Esophagus muscularis mucosa (tissue), 4 donors: ENCODE data around the gene RELB. TPM values are rescaled to one million over a fixed set of nuclear protein-coding genes. Genes with fewer than 3 reads are reported as not detected.
A peak's percentile ranks its signal among the peaks of the same experiment; 100 is the strongest.

Source experiments
- DNase-seq: peaks from one replicate; pipeline ENCODE4 v3.0.0-alpha.2; 2017; ENCODE audit errors: extremely low spot score
- H3K27ac ChIP-seq, 4 donors: fragments of 200-600 bp; sonication (generic); replicated peaks in 1 of 4; 1 replicate in 3 of 4; 2 replicates in 1 of 4; pipeline ENCODE4 v1.5.1; 2016 to 2019; ENCODE audit warnings: mild to moderate bottlenecking in 1 of 4
- H3K27me3 ChIP-seq, 4 donors: fragments of 200-600 bp; sonication (generic); one replicate each; pipeline versions ENCODE4 v1.5.1 to v1.6.0; 2016 to 2019
- H3K36me3 ChIP-seq, 4 donors: fragments of 200-600 bp; sonication (generic); one replicate each; pipeline ENCODE4 v1.5.1; 2016 to 2019
- H3K4me1 ChIP-seq, 4 donors: fragments of 200-600 bp; sonication (generic); one replicate each; pipeline ENCODE4 v1.5.1; 2016 to 2019
- H3K4me3 ChIP-seq, 4 donors: fragments of 200-600 bp; sonication (generic); 1 replicate in 2 of 4; 2 replicates in 2 of 4; pipeline ENCODE4 v1.5.1; 2016 to 2019; ENCODE audit warnings: mild to moderate bottlenecking in 4 of 4, moderate library complexity in 1 of 4
- H3K9me3 ChIP-seq, 4 donors: fragments of 200-600 bp; sonication (generic); 1 replicate in 3 of 4; 2 replicates in 1 of 4; pipeline ENCODE4 v1.5.1; 2016 to 2019
- CTCF ChIP-seq, 3 experiments: fragments of 200-600 bp in 2 of 3; fragments of 450-650 bp in 1 of 3; sonication (generic) in 2 of 3; IDR thresholded peaks; one replicate each; pipeline ENCODE4 v1.5.1; 2017 to 2019; ENCODE audit warnings: antibody characterized with exemption in 3 of 3, mild to moderate bottlenecking in 2 of 3, moderate library complexity in 1 of 3
- EP300 ChIP-seq: sonication (generic); formaldehyde crosslinking; IDR thresholded peaks from one replicate; pipeline ENCODE4 v1.6.1; 2017; ENCODE audit warnings: antibody characterized with exemption
- POLR2A ChIP-seq: fragments of 450-650 bp; IDR thresholded peaks from one replicate; pipeline ENCODE4 v1.6.1; 2017; ENCODE audit warnings: antibody characterized with exemption, moderate library complexity, mild to moderate bottlenecking, low read depth
- POLR2AphosphoS5 ChIP-seq, 2 donors: sonication (generic); formaldehyde crosslinking; IDR thresholded peaks; one replicate each; pipeline ENCODE4 v1.6.1; 2017; ENCODE audit warnings: antibody characterized with exemption in 2 of 2
- WGBS: methylation state at CpG from one replicate; pipeline ENCODE4 v1.1.5; 2018; 5-methylcytosine and 5-hydroxymethylcytosine counted together
- intact Hi-C: fragments of 100-400 bp; cut with DNase I; formaldehyde crosslinking; loops from one replicate; pipeline ENCODE4 v1.15.1; 2023
- total RNA-seq, 4 donors: library from RNA; depleted of rRNA; stranded (reverse); fragments of >200 nt; gene quantifications; one replicate each; pipeline versions ENCODE4 v1.1.0 to v1.2.1, GENCODE V29; 2016

Gene RELB
- total RNA-seq, 4 donors from 2014 or later, result 5.8 to 15.9 (median 7.5) TPM

DNA sequence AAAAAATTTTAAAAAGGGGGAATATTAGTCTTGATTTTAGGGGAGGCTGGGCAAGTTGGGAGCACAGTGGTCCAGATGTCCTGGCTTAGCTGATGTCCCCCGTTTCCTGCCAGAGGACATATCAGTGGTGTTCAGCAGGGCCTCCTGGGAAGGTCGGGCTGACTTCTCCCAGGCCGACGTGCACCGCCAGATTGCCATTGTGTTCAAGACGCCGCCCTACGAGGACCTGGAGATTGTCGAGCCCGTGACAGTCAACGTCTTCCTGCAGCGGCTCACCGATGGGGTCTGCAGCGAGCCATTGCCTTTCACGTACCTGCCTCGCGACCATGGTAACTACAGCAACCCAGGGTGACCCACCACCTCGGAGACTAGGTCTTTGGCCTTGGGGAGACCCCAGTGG is 31.2 kb downstream of the RELB start:
- no peak overlapping the region for H3K27ac ChIP-seq
- H3K4me3 ChIP-seq, result no peak overlapping the region
- H3K27me3 ChIP-seq, result no peaks in the 10 kb centered on the region
- H3K9me3 ChIP-seq, result peaks cover 0 to 4% (median 0%) of the 10 kb centered on the region in 4 donors
- 88% methylated on average over 18 of the region's 18 CpGs for WGBS
- H3K36me3 ChIP-seq, result peaks cover 19 to 94% (median 71%) of the 10 kb centered on the region in 4 donors
- no peaks in the 10 kb centered on the region for H3K4me1 ChIP-seq
- TF ChIP-seq CTCF (IDR thresholded peaks at IDR 0.05) (no peak), EP300 (no peak), POLR2AphosphoS5 (IDR thresholded peaks at IDR 0.05) (no peak), POLR2A (no peak)
- intact Hi-C loops, result no loop called here
- DNase-seq, result no peak

- WGBS, result 98% methylated on average over 6 of the region's 6 CpGs
- H3K4me1 ChIP-seq, result peaks cover 19 to 23% (median 21%) of the 10 kb centered on the region in 4 donors
- intact Hi-C loops, result no loop called here
- peaks cover 0 to 4% (median 0%) of the 10 kb centered on the region in 4 donors for H3K9me3 ChIP-seq
- H3K36me3 ChIP-seq, result peaks cover 12 to 71% (median 52%) of the 10 kb centered on the region in 4 donors
- DNase-seq, result no peak
- TF ChIP-seq EP300, result no peak
- no peak for TF ChIP-seq CTCF (IDR thresholded peaks at IDR 0.05)
- TF ChIP-seq POLR2AphosphoS5 (IDR thresholded peaks at IDR 0.05), result no peak
- TF ChIP-seq POLR2A, result no peak
- H3K4me3 ChIP-seq, result no peak overlapping the region
- no peak overlapping the region for H3K27ac ChIP-seq
- H3K27me3 ChIP-seq, result no peaks in the 10 kb centered on the region
These were observed 34.5 kb downstream of the RELB start for GRCh38 chr19:45035755-45036154.

- Histone ChIP-seq H3K4me1 (peaks cover 30 to 42% (median 39%) of the 10 kb centered on the region in 4 donors), H3K9me3 (peaks cover 0 to 4% (median 0%) of the 10 kb centered on the region in 4 donors), H3K36me3 (peaks cover 16 to 71% (median 54%) of the 10 kb centered on the region in 4 donors), H3K27me3 (no peaks in the 10 kb centered on the region), H3K4me3 (no peak overlapping the region), H3K27ac (peak overlapping the region in 1 of 4 donors; percentile 96)
- intact Hi-C loops, result no loop called here
- 91% methylated on average over 23 of the region's 37 CpGs for WGBS
- no peak for DNase-seq
- TF ChIP-seq EP300 (no peak), POLR2A (no peak), CTCF (IDR thresholded peaks at IDR 0.05) (no peak), POLR2AphosphoS5 (IDR thresholded peaks at IDR 0.05) (no peak)
These were observed 36.3 kb downstream of the RELB start for GRCh38 chr19:45037393-45038169.

- intact Hi-C loops, result no loop called here
- peak within 1 kb of the TSS; percentile 91 to 96 (median 93) for H3K27ac ChIP-seq
- H3K9me3 ChIP-seq, result peaks cover 0 to 4% (median 0%) of the 10 kb centered on the region in 4 donors
- no peaks in the 10 kb centered on the region for H3K27me3 ChIP-seq
- TF ChIP-seq CTCF (IDR thresholded peaks at IDR 0.05) (no peak), EP300 (no peak), POLR2AphosphoS5 (IDR thresholded peaks at IDR 0.05) (peak; percentile 96 to 98), POLR2A (peak; percentile 97)
- 3% methylated on average over 51 of the region's 62 CpGs for WGBS
- peaks cover 25 to 69% (median 60%) of the 10 kb centered on the region in 4 donors for H3K36me3 ChIP-seq
- peaks cover 30 to 43% (median 41%) of the 10 kb centered on the region in 4 donors for H3K4me1 ChIP-seq
- H3K4me3 ChIP-seq, result peak within 1 kb of the TSS; percentile 78 to 86 (median 82)
- DNase-seq, result peak; percentile 97
These were observed 37.9 kb downstream of the RELB start, which contains the start of gene CLASRP for GRCh38 chr19:45038931-45039893. TSS of gene CLASRP (plus strand) at chr19:45039045. CDS start at chr19:45040213, 1,168 bp downstream.
